GM19193 (cell line): ENCODE measurements around the gene PRR33.
A peak's percentile ranks its signal among the peaks of the same experiment; 100 is the strongest.

ENCODE experiments used
- POLR2A ChIP-seq: IDR thresholded peaks from 4 replicates; pipeline ENCODE4 v1.6.1; 2011; ENCODE audit not compliant: insufficient read depth, insufficient read length; ENCODE audit errors: extremely low read depth

PRR33 gene

DNA sequence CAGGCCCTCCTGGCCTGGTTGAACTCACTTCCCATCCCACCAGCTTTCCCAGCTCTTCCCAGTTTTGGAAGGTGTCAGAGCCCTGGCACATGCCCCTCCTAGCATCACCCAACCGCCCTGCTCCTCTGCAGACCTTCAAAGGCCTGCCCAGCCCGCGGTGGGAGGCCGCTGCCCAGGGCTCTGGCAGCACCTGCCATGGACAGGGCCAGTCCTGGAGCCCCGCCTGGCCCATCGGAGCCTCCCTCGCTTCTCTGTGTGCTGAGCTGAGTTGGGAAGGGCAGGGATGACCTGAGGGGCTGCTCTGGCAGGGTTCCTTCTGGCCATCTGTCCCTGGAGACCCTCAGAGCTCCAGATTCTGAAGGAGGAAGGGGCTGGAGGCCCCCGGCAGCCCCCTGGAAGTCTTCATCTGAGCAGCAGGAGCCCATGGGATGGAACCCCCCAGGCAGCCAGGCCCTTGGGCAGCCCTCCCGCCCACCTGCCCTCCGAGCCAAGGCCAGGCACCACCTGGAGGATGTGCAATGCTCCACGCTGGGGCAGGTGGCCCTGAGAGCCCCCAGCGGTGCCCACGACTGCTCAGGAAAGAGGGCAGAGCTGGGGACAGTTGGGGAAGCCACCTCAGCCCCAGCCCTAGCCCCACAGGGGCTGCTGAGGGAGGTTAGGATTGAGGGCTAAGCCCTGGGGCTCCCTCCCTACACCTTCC is 35.2 kb downstream of the PRR33 start:
- TF ChIP-seq POLR2A, result no peak

DNA sequence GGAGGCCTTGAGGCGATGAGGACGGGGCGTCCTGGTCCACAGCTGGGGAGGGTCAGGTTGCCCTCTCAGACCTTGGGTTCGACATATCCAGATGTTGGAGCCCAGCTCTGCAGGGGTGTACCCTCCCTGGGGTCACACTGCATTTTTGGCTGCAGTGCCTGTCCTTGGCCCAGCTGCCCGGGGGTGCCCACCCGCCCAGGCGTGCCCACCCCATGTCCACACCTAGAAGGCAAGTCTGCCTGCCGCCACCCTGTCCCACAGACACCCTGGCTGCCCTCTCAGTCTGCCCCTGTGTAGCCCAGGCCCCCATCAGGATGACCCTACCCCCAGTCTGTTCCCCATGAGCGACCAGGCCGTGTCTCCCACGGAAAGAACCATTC is 35.8 kb downstream of the PRR33 start:
- TF ChIP-seq POLR2A, result no peak

- peak; percentile 7 for TF ChIP-seq POLR2A
Observed at GRCh38 chr11:1854949-1855885, 36.5 kb downstream of the PRR33 start.

- peak; percentile 34 for TF ChIP-seq POLR2A
Observed at GRCh38 chr11:1854132-1854948, 37.4 kb downstream of the PRR33 start.

GRCh38 chr11:1853376-1854131 is 38.1 kb downstream of the PRR33 start:
- TF ChIP-seq POLR2A, result no peak

DNA sequence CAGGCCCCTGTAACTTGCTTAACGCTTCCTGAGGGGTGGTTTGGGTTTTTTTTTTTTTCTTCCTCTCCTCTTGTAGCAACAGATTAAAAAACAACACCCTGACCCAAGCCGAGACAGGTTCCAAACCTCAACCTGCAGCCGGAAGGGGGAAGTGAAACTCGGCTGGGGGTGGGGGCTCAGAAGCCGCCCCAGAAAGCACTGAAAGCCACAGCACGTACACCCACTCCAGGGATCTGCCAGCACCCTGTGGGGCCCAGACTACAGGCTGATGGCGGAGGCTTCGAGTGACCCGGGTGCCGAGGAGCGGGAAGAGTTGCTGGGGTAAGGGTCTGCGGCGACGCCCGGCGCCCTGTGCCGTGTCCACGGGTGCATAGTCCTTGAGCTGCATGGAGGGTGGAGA is 38.8 kb downstream of the PRR33 start, which contains the start of gene LSP1:
LSP1 (plus strand) TSS at position 208 of the 400 bp plus-strand sequence; CDS start at position 269, 61 bp downstream.
- peak; percentile 85 for TF ChIP-seq POLR2A

DNA sequence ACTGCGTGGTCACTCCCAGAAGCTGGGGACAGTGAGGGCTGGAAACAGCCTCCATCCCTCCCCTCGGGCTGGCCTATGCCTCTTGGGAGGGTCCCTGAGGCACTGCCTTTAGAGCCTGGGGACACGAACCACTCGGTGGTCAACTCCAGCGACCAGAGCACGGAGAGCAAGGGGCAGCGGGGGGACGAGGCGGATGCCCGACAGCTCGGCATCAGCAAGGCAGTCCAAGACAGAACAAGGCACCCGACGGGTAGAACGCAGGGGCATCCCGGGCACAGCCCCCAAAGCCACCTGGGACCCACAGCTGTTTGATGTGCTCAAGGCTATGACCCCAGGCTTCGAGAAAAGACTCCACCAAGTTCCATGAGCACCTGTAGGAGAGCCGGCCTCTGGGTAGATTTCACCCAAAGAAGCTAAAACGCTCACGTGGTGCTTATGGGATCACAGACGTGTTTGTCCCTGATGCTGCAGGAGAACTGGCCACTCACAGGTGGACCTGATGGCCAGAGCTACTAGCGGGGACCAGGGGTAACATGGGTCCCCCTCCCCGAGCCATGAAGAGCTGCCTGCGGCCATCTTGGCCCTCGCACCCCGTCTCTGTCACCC is 39.3 kb downstream of the PRR33 start:
- no peak for TF ChIP-seq POLR2A

DNA sequence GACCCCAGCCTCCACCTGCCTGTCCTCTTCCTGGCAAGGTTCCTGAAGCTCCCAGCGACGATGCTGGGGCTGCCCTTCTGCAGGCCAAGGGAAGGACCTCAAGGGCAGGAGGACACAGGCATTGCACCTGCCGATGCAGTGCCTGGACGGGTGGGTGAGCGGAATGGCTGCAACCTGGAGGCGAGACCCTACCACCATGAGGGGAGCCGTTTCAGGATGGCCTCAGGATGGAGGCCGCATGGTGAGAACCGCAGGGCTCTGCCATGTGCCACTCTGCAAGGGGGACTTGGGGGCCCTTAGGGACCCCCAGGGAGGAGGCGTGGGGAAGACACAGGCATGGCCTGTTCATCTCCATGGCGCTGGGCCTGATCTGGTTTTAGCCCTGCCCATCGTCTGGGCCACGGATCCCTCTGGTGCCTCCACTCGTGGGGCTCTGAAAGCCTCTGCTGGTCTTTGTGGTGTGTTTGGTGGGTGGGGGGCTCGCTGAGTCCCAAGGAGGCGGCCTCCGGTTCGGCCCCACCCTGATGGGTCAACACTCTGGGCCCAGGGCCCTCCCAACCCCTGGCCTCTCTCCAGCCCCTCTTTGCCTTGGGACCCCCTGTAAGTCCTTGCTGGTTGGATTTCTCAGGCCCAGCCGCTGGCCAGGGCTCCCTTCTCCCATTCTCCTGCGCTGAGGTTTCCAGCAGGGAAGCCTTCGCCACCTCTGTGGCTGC is 40.1 kb downstream of the PRR33 start:
- no peak for TF ChIP-seq POLR2A

DNA sequence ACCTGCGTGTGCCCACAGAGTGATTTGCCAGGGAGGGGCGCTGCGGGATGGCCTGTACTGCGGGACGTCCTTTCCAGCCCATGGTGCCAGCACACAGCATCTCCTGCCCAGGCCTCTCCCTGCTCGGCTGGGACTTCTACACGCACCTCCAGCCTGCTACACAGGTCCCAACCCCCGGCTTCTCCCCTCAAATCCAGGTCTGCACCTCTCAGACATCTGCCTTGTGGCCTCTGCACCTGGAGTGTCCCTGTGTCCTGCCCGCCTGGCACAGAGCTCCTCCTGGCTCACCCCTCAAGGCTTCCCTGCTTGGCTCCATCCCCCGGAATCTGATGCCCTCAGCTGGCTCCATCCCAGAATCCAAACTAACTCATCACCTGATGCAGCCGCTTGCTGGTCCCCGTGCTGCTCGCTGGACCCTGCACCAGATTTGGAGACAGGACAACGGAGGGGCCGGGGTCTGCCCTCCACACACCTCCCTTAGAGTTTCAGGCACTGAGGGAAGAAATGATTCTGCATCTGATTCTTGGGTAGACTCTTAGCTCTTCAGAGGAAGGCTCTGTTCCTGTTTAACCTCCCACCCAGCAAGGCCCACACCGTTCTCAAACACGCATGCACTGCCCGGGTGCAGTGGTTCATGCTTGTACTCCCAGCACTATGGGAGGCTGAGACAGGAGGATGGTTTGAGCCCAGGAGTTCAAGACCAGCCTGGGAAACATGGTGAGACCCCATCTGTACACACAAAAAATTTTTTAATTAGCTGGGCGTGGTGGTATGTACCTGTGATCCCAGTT is 42.9 kb downstream of the PRR33 start:
- no peak for TF ChIP-seq POLR2A

- no peak for TF ChIP-seq POLR2A
Observed at GRCh38 chr11:1847926-1848639, 43.6 kb downstream of the PRR33 start.

DNA sequence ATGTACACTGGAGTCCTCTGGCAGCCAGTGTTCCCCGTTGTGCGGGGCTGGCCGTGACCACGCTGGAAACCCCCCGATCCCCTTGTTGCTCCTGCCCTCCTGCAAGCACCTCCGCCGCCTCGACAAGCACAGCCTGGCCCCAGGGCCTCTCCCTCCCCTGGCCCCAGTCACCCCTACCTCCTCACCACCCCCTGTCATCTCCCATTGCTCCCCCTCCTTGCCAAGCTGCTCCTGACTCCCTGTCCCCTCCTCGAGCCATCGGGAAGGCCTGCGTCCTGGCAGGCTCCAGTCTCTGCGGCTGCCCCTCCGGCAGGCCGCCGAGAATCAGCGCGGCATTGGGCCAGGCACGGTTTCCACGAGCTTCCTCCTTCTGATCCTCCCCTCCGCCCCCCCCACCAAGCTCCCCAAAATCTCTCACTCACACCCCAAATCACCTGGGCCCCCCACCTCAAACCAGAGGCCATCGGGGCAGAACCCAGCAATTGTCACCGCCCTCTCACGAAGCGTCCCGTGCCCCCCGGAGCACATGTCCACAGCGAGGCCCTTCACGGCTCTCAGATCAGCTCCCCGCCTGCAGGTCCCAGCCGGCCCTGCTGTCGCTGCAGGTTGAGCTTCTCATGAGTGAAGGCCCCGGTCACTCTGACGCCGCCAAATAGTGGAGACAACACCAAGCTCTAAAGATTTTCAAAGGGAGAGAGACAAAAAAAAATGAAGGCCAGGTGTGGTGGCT is 44.5 kb downstream of the PRR33 start:
- TF ChIP-seq POLR2A, result no peak
